ENCODE measurements around the gene CLEC3A.

CLEC3A gene

GRCh38 chr16:78075800-78076199 is 53.5 kb downstream of the CLEC3A start:
- Histone ChIP-seq H3K27ac (no peak overlapping the region), H3K9me3 (ENCODE audit: control insufficient read depth, low read length) (no peaks in the 10 kb centered on the region), H3K9ac (no peak overlapping the region), H2AFZ (no peak overlapping the region), H3K79me2 (no peaks in the 10 kb centered on the region), H3K4me3 (ENCODE audit: low read depth, low read length) (no peak overlapping the region), H3K27me3 (ENCODE audit: control insufficient read depth, insufficient read depth, low read length) (no peaks in the 10 kb centered on the region), H3K36me3 (ENCODE audit: control insufficient read depth, insufficient read depth, low read length) (no peaks in the 10 kb centered on the region), H3K4me2 (ENCODE audit: low read length) (no peak overlapping the region), H3K4me1 (no peaks in the 10 kb centered on the region)
- no peak for TF ChIP-seq CTCF (IDR thresholded peaks at IDR 0.05)

- no peaks in the 10 kb centered on the region for H3K4me1 ChIP-seq
- H2AFZ ChIP-seq: no peak overlapping the region
- H3K9ac ChIP-seq: no peak overlapping the region
- no peak overlapping the region for H3K4me3 ChIP-seq (ENCODE audit: low read depth, low read length)
- no peak overlapping the region for H3K4me2 ChIP-seq (ENCODE audit: low read length)
- no peaks in the 10 kb centered on the region for H3K36me3 ChIP-seq (ENCODE audit: control insufficient read depth, insufficient read depth, low read length)
- TF ChIP-seq CTCF (IDR thresholded peaks at IDR 0.05): no peak
- no peaks in the 10 kb centered on the region for H3K79me2 ChIP-seq
- no peak overlapping the region for H3K27ac ChIP-seq
- H3K27me3 ChIP-seq (ENCODE audit: control insufficient read depth, insufficient read depth, low read length): no peaks in the 10 kb centered on the region
- H3K9me3 ChIP-seq (ENCODE audit: control insufficient read depth, low read length): no peaks in the 10 kb centered on the region
Measured at GRCh38 chr16:78081341-78081740, 59.0 kb downstream of the CLEC3A start.
